Testis (tissue), 5 donors: ENCODE data around the gene SHISA7. TPM values are rescaled to one million over a fixed set of nuclear protein-coding genes. Genes with fewer than 3 reads are reported as not detected.

Source experiments
- DNase-seq: peaks from one replicate; pipeline ENCODE4 v3.0.0-alpha.2; 2019
- H3K27ac ChIP-seq, 2 donors: fragments of 200-600 bp; sonication (generic); one replicate each; pipeline ENCODE4 v1.5.1; 2019
- H3K27me3 ChIP-seq: fragments of 200-600 bp; sonication (generic); one replicate; pipeline ENCODE4 v1.5.1; 2019
- H3K36me3 ChIP-seq: fragments of 200-600 bp; sonication (generic); one replicate; pipeline ENCODE4 v1.5.1; 2017; ENCODE audit warnings: low read depth; ENCODE audit errors: missing control alignments
- H3K4me1 ChIP-seq: fragments of 200-600 bp; sonication (generic); one replicate; pipeline ENCODE4 v1.5.1; 2019
- H3K4me3 ChIP-seq, 2 donors: fragments of 200-600 bp; sonication (generic); one replicate each; pipeline ENCODE4 v1.5.1; 2017 to 2019
- H3K9me3 ChIP-seq: fragments of 200-600 bp; sonication (generic); one replicate; pipeline ENCODE4 v1.5.1; 2017
- CTCF ChIP-seq, 3 experiments: fragments of 450-650 bp in 2 of 3; fragments of 200-600 bp in 1 of 3; sonication (generic) in 1 of 3; IDR thresholded peaks; one replicate each; pipeline ENCODE4 v1.5.1; 2016 to 2019; ENCODE audit warnings: antibody characterized with exemption in 3 of 3, mild to moderate bottlenecking in 2 of 3, moderate library complexity in 1 of 3
- POLR2A ChIP-seq: fragments of 450-650 bp; IDR thresholded peaks from one replicate; pipeline ENCODE4 v1.6.1; 2017; ENCODE audit warnings: antibody characterized with exemption, mild to moderate bottlenecking, moderate library complexity
- WGBS, 2 donors: methylation state at CpG; one replicate each; pipeline ENCODE4 v1.1.5; 2018; 5-methylcytosine and 5-hydroxymethylcytosine counted together
- intact Hi-C: fragments of 100-400 bp; cut with DNase I; formaldehyde crosslinking; loops from one replicate; pipeline ENCODE4 v1.15.1; 2023; ENCODE audit warnings: low total_unique reads
- long read RNA-seq, 2 donors: transcript quantifications; one replicate each; lab custom pipeline, GENCODE V29; 2026
- polyA plus RNA-seq: library from polyadenylated mRNA; stranded (reverse); fragments of 350-450 nt; fragmentation: Illumina TruSeq; extraction: RNeasy Lipid Tissue Mini Kit (QIAGEN cat#74804); gene quantifications from one replicate; pipeline ENCODE4 v1.2.3, GENCODE V29; 2014; ENCODE audit warnings: low read depth, low replicate concordance; ENCODE audit not compliant: insufficient read depth
- total RNA-seq, 2 donors: library from RNA; depleted of rRNA; stranded (reverse); fragments of >200 nt; gene quantifications; one replicate each; pipeline ENCODE4 v1.2.3, GENCODE V29; 2016

SHISA7 gene
- total RNA-seq, result 1 to 10 TPM in 1 of 2 donors, under 1 TPM in 1; 0.43 to 1.0 TPM
- polyA plus RNA-seq, result 0.45 TPM
- long read RNA-seq, donor 1, result 0 reads
- long read RNA-seq, donor 2, result 0 reads

DNA sequence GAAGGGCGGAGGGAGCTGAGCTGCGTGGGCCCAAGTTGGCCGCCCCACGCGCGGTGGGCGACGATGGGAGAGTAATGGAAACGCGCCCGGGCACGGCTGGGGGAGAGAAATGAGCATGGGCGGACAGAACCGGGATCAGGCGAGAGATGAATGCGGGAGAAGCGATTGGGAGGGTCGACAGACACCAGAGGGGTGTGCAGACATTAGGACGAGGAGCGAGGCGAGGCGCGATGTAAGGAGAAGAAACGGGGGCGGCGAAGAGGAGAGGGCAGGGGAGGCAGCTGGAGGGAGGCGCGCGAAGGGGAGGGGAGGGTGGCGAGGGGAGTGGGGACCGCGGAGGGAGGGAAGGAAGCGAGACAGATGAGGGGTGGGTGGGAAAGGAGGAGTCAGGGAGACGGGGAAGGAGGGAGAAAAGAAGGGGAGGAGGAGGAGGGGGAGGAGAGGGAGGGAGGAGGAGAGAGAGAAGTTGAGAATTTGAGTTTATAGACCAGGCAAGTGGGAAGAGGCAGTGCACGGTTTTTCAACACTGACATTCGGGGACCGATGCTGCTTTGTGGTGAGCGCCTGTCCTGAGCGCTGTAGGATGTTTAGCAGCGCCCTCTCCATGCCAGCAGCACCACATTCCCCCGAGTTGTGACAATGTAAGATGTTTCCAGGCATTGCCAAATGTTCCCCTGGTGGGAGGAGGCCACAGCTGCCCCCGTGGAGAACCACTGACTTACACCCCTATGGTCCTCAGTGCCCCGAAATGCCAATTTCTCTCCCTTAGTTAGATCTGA is at the start of gene SHISA7:
SHISA7 (minus strand) TSS at position 256 of the 779 bp plus-strand sequence. CDS start 437 bp downstream, outside the sequence.
- Histone ChIP-seq H3K4me3 (no peak within 1 kb of the TSS), H3K27ac (no peak within 1 kb of the TSS), H3K4me1 (no peaks in the 10 kb centered on the region), H3K27me3 (no peaks in the 10 kb centered on the region), H3K36me3 (no peaks in the 10 kb centered on the region), H3K9me3 (no peaks in the 10 kb centered on the region)
- DNase-seq, result no peak
- intact Hi-C loops, result no loop called here
- no peak for TF ChIP-seq POLR2A
- WGBS, 2 donors, result 1 to 2% methylated on average over 43 of the region's 43 CpGs

DNA sequence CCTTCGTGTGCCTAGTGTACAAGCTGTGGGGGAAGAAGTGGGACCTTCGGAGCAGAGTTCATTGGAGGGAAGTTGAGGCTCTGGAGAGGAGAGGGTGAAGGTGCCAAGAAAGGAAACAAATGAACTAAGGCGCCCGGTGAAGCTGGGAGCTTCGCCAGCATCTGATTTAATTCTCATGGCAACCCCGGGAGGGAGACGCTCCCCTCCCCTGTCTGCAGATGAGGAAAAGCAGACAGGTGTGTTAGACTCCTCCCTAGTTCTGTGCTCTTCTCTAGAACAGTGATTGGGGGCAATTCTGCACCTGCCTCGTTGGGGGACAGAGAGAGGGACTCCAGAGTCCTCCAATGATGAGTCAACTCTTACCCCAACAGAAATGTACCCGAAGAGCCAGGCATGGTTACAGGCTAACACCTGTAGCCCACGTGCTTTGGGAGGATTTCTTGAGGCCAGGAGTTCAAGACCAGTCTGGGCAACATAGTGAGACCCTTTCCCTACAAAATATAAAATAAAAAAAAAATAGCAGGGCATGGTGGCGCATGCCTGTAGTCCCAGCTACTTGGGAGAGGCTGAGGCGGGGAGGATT is 49.4 kb upstream of the SHISA7 start:
- intact Hi-C loops, result no loop called here
- Histone ChIP-seq H3K4me1 (peaks cover 23% of the 10 kb centered on the region), H3K36me3 (no peaks in the 10 kb centered on the region)

DNA sequence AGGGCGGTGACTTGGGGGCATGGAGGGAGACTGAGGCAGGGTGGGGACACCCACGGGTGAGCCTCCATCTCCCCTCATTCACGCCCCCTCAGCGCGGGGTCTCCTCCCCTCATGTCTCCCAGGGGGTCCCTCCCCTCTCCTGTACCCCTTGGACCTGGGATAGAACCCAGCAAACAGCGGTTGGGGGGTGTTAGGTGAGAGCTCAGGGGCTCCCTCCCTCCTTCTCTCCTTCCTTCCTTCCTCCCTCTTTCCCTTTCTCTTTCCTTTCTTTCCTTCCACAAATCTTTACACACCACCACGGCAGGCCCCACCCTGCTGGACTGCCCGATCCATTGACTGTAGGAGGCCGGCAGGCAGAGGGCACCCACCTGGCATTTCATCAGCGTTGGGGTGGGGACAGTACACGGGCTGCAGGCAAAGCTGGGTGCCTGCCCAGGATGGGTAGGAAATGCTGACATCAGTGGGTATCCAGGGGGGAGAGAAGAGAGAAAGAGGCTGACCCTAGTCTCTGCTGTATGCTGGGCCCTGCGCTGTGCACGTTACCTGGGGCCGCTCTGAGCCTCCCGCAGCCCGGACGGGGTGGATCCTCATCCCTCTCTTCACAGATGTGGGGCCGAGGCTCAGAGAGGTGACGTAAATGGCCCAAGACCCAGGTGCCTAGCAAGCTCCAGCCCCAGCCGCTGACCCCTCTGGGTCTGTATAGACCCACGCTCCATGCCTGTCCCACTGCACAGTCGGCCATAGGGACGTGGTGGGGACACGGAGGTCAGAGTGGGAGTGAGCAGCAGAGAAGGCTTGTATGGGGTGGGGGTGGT is 48.7 kb upstream of the SHISA7 start:
- no peaks in the 10 kb centered on the region for H3K9me3 ChIP-seq
- TF ChIP-seq POLR2A, result no peak
- no peak for TF ChIP-seq CTCF (IDR thresholded peaks at IDR 0.05)
- H3K4me1 ChIP-seq, result peaks cover 30% of the 10 kb centered on the region
- H3K4me3 ChIP-seq, result no peak overlapping the region
- intact Hi-C loops, result no loop called here
- no peak for DNase-seq
- H3K36me3 ChIP-seq, result no peaks in the 10 kb centered on the region
- H3K27me3 ChIP-seq, result no peaks in the 10 kb centered on the region
- no peak overlapping the region for H3K27ac ChIP-seq
- 72 to 79% methylated on average over 18 to 24 of the region's 24 CpGs for WGBS, 2 donors

More for the DNA sequence above, 49.4 kb upstream of the SHISA7 start:
- H3K27ac ChIP-seq, result no peak overlapping the region
- H3K27me3 ChIP-seq, result no peaks in the 10 kb centered on the region
- TF ChIP-seq POLR2A (no peak), CTCF (IDR thresholded peaks at IDR 0.05) (no peak)
- no peak for DNase-seq
- H3K9me3 ChIP-seq, result no peaks in the 10 kb centered on the region
- H3K4me3 ChIP-seq, result no peak overlapping the region
- WGBS, 2 donors, result 60 to 61% methylated on average over 12 of the region's 12 CpGs

DNA sequence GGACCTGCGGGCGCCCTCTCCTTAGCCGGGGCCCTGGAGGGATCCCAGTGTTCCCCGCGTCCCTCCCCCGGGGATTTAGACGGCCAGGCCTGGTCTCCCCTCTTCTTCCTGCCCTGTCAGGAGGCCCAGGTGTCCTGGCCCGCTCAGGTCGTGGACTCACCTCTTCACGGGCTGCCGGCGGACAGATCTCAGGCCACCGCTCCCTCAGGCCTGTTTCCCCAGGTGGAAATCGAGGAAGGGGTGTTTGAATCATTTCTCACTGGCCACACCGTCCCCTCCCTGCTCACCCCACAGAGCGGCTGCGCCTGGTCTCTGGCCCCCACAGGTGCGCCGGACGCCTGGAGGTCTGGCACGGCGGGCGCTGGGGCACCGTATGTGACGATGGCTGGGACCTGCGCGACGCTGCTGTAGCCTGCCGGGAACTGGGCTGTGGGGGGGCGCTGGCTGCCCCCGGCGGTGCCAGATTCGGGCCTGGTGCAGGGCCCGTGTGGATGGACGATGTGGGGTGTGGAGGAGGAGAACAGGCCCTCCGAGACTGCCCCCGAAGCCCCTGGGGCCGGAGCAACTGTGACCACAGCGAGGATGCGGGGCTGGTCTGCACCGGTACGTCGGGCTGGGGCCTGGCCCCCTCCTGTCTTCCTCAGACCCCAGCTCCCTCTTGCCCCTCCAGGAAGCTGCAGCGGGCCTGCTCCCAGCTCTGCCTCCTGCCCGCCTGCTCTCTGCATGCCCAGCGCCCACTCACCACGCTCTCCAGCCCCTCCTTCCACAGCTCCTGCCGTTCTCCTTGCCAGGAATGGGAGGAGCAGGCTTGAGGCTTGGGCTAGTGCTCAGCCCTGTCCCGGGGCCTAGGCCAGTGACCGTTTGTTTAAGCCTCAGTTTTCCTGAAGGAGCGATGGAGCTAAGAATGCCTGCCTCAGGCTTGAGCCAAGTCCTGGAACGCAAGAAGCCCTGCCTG is 47.7 kb upstream of the SHISA7 start:
- H3K4me1 ChIP-seq, result peaks cover 40% of the 10 kb centered on the region
- DNase-seq, result no peak
- no peak for TF ChIP-seq CTCF (IDR thresholded peaks at IDR 0.05)
- H3K27ac ChIP-seq, result no peak overlapping the region
- no peaks in the 10 kb centered on the region for H3K36me3 ChIP-seq
- H3K4me3 ChIP-seq, result no peak overlapping the region
- 78 to 81% methylated on average over 11 to 46 of the region's 52 CpGs for WGBS, 2 donors
- H3K27me3 ChIP-seq, result no peaks in the 10 kb centered on the region
- H3K9me3 ChIP-seq, result no peaks in the 10 kb centered on the region
- intact Hi-C loops, result no loop called here
